Lung microvascular endothelial cell (primary cell): ENCODE measurements around the gene FGF22. TPM values are rescaled to one million over a fixed set of nuclear protein-coding genes. Genes with fewer than 3 reads are reported as not detected.

Experiments used
- DNase-seq, 2 donors: peaks; one replicate each; pipeline versions ENCODE4 v3.0.0 to v3.0.0-alpha.2; 2010; ENCODE audit warnings: low read depth in 2 of 2
- total RNA-seq: library from RNA; depleted of rRNA; stranded (reverse); fragments of >200 nt; gene quantifications from 2 replicates; pipeline ENCODE4 v1.2.1, GENCODE V29; 2014

FGF22 gene
- total RNA-seq, 1 donor from 2014 or later = not detected

DNA sequence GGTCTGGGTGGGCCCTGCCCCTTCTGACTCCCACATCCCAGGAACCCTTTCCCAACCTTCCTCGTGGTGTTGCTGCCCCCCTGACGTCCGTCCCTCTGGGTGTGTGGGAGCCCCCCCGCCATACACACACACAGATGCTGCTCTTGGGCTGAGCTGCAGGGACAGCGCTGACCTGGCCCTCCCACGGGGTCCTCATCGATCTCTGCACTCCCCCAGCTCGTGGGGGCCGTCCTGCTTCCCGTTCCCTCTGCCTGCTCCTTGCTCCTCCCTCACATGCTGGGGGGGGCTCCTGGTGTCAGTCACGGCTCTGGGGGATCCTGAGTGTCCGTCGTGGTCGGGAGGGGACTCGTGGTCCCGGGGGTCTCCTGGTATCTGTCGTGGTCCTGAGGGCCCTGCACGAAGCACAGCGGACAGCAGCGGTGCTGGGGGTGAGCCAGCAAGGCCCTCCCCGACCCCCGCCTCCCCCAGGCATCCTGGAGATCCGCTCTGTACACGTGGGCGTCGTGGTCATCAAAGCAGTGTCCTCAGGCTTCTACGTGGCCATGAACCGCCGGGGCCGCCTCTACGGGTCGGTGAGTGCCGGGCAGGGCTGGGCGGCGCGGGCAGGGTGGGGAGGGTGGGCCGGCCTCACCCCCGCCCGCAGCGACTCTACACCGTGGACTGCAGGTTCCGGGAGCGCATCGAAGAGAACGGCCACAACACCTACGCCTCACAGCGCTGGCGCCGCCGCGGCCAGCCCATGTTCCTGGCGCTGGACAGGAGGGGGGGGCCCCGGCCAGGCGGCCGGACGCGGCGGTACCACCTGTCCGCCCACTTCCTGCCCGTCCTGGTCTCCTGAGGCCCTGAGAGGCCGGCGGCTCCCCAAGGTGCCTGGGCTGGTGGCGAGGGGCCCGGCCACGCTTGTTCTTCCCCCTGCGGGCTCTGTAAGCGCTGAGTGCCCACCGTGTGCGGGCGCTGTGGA is 3.4 kb downstream of the FGF22 start:
- DNase-seq = no peak

DNA sequence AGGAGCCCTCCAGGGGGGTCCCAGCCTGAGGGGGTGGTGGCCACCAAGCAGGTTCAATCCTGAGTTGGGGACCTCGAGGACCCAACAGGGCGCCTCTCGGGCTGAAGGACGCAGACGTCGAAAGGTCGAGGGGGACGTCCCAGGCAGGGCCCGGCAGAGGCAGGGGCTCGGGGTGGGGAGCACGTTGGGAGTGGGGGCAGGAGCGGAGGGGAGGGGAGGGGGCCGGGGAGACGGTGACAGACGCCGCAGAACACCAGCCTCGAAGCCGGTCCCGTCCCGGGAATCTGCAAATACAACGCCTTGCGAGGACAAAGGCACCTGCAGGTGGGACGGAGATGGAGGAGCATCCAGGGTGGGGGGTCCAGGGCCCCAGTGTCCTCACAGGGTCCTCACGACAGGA is 4.1 kb downstream of the FGF22 start:
- DNase-seq = no peak

GRCh38 chr19:644363-644762 is 4.7 kb downstream of the FGF22 start:
- DNase-seq = no peak

DNA sequence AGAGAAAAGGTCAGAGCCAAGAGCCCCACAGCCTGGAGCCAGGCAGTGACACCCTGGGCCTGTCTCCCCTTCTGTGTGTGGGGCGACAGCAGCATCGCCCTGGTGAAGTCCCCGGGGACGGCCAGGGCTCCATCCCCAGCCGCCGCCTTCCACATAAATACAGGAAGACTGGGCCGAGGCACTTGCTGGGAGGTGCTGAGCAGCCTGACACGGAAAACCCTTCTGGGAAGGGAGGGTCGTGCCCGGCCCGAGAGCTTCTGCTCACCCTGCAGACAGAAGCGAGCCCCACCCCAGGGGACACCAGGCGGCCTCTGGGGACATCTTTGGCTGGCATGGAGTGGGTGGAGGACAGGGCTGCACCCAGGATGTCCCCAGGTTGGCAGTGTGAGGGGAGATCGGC is 5.1 kb downstream of the FGF22 start:
- no peak for DNase-seq

- DNase-seq = no peak
Measured at GRCh38 chr19:645912-646778, 6.5 kb downstream of the FGF22 start.

DNA sequence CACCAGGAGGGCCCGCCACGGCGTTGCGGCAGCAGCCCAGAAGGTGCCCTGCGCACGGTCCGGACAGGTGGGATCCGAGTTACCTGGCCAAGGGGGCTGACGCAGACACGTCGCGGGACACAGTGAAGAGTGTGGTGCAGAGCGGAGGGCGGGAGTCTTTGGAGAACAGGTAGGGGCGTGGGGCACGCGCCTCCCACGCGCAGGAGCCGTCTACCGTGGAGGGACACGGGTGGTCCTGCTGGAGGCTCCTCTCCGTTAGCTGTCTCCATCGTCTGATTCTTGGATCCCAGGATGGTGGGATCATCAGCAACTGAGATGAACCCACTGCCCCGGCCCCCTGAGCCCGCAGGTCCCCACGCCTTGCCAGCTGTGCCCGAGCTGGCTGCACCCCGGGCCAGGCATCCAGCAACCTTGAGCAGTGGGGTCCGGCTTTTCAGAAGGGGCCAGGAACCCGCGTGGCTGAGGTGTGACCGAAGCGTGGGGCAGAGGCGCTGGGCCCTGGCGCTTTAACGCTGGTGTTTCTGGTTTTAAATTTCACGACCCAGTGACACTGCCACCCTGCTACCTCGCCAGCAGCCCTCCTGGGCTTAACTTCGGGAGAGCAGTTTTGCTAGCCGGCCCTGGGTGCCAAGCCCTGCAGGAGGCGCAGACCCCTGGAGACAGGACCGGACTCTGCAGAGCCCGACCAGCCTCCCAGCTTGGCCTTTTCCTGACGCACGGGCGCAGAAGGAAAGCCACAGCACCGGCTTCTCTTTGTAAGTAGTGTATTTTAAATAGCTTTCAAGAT is 7.3 kb downstream of the FGF22 start:
- no peak for DNase-seq

DNA sequence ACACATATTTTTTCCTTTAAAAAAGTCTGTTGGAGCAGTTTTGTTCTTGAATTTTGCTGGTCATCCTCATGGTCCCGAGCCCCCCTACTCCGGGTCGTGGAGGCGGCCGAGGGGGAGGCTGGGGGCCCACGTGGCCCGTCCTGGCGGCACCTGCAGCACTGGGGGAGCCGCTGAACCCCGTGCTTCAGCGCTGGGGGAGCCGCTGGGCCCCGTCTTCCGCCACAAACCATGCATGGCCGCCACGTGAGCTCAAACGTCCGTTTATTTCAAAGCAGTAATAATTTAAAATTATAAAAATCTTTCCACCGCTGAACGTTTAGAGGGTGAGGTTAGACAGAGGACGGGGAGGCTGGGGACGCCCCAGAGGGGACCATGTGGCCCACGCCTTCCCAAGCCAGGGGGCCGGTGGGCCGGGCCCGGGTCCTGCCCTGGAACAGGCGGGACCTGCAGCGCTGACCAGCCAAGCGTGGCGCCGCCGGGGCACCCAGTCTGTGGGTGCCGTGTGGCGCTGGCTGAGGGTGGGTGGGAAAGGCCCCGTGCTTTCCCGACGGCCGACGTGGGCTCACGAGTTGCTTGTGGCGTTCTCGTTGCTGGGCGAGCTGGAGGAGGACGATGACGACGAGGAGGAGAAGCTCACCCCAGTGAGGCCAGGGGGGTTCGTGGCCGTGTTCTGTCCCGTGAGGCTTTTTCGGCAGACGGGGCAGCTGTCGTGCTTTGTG is 8.0 kb downstream of the FGF22 start:
- no peak for DNase-seq

GRCh38 chr19:648305-648704 is 8.6 kb downstream of the FGF22 start:
- DNase-seq = no peak

DNA sequence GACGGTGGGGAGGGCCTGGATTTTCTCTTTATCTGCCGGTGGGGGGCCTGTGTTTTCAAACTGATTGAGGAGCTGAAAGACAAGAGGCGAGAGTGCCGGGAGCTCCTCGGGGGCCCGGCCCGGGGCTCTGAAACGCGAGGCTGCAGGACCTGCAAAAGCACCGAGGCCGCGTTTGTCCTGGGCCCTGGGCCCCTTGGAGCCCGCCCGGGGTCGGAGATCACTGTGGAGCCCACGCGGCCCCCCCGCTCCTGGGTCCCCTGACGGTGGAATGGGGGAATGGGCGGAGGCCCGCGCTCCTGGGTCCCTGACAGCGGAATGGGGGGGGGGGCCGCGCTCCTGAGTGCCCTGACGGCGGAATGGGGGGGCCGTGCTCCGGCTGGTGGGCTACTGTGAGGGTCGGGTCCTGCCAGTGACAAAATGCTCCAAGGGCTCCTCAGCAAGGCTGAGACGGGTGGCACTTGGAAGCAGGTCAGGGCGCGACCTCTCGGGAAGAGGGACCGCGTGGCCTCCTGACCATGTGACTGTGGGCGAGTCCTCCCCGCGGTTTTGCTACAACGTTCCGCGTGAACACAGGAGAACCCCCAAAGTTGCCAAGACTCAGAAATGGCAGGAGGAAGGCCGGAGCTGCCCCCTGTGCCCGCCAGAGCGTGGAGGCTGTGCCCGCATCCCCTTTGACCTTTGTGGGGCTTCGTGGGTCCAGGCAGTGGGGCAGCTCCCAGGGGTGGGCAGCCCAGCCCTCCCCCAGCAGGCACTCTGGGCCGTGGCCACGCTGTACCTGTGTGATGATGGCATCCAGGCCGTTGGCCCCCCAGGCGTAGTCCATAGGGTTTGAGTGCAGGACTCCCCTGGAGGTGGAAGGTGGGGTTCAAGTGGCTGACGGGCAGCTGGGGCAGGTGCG is 9.5 kb downstream of the FGF22 start:
- no peak for DNase-seq

DNA sequence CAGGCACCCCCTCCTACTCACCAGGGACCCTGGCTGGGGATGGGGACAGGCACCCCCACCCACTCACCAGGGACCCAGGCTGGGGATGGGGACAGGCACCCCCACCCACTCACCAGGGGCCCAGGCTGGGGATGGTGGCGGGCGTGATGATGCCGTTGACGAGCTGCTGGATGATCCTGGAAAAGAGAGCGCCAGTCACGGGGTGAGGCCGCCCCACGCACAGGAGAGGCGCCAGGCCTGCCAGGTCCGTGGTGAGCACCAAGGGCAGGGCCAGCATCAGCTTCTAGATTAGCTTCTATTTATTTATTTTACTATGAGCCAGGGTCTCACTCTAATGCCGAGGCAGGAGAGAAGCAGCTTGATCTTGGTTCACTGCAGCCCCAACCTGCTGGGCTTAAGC is 10.4 kb downstream of the FGF22 start:
- no peak for DNase-seq

DNA sequence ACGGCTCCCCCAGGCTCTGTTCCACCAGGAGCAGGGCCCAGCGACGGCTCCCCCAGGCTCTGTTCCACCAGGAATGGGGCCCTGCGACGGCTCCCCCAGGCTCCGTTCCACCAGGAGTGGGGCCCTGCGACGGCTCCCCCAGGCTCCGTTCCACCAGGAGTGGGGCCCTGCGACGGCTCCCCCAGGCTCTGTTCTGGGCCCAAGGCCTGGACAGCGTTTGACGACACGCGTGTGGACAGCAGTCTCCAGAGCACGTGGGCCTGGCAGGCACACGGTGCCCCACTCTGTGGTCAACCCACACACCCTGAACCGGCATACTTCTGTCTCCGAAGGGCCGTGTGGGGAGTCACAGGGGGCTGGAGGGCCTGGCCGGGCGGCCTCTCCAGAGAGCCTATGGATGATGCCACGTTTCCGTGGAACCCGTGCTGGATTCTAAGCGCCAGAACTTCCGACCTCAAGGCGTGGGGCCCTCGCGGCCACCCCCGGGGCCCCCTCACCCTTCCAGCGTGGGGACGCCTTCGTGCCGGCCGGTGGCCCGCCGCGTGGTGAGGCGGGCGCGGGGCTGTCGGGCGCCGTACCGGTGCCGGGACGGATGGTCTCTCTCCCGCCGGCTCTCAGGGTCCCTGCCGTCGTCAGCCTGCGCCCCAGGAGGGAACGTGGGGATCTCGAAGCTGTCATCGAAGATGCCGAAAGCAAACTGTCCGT is 11.6 kb downstream of the FGF22 start:
- DNase-seq = no peak

DNA sequence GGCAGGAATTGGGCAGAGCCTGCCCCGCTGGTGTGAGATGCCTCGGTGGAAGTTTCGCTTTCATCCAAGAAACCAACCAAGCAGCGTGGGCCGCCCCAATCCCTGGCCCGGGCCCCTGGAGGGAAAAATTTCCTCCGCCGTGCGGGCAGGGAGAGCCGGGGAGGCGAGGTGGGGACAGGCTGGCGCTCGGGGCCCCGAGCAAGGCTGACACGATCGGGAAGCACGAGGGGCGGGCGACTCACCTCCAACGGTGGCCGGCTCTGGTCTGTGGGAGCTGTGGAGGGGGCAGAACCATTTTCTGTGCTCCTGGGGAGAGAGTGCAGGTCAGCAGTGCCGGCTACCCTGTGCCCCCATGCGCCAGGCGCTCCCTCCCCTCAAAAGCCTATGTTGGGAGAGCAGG is 12.3 kb downstream of the FGF22 start:
- no peak for DNase-seq

DNA sequence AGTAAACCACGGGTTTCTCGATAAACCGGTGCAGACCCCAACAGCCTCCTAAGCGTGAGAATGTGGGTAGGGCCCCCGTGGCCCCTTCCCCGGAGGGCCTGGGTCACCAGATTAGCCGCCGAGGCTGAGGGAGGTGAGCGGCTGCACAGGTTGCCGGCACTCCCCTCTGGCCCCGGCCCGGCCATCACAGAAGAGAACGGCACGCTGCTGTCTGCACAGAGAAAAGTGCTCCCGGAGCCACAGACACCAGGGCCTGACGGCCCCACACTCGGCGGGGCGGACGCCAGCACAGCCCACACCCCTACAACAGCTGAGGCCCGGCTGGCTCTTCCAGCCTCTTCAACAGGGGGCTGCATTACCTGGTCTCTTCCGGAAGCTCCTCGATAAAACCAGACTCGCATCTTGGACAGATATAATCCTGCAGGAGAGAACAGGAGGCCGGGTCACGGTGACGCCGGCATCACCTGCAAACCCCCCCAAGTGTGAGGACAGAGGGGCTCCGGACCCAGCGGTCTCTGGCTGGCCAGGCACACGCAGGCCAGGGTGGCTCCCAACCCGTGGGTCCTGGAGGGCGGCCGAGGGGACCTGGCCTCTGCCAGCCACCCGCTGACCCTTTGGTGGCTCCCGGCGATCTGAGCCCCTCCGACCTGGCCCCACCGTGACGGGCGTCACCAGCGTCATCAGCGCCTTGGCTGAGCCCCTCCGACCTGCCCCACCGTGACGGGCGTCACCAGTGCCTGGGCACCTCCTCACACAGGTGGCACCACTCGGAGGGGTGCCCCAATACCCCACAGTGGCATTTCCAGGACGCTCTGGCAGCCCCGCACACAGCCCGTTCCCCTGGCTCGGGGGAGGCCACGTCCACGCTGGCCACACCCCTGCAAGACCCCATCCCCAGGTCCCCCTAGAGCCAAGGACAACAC is 13.0 kb downstream of the FGF22 start:
- DNase-seq = no peak

- no peak for DNase-seq
Measured at GRCh38 chr19:653425-653824, 13.7 kb downstream of the FGF22 start.

DNA sequence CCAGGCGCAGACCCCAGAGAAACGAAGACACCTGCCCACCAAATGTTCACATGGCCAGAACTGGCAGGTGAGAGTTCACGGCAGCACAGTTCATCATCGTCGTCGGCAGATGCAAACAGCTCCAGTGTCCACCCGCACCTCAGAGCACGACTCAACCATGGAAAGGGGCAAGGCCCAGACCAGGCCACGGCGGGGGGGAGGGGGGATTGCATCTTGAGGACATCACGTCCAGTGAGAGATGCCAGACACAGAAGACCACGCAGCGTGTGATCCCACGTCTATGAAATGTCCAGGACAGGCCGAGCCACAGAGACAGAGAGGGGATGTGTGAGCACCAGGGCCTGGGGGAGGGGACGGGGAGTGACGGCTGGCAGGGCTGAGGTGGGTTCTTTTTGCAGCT is 16.0 kb downstream of the FGF22 start:
- no peak for DNase-seq

DNA sequence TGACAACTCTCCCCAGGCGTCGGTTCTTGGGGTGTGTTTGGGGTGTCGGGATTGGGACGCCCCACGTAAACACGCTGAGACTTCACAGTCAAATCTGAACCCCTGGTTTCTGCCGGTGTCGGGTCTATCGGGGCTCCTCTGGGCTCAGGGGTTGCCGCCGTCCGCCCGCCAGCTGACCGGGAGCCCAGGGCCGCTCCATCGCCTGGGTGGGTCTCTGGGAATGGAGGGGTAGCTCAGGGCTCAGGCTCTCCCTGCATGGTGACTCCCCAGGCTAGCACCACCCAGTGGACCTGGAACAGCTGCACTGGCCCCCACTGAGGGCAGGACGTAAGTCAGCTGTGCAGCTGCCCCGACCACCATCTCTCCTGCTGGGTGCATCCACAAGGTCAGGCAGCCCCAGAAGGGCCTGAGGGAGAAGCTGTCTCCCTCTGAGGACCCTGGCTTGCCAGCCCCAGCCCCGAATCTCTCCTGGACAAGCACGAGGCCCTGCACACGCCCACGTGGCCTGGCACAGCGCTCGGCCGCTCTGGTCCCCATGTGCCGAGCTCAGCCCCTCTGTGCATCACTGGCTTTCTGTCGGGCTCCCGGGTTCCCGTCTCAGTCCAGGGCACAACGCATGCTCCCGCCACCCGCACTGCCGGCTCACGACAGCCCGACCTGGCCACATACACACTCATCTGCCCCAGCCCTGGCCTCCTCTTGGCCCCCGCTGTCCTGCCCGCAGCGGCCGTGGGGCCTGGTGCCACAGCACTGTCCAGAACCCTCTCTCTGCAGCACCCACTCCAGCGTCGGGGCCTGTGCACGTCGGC is 17.3 kb downstream of the FGF22 start:
- no peak for DNase-seq

- no peak for DNase-seq
Measured at GRCh38 chr19:657611-658010, 17.9 kb downstream of the FGF22 start.
